Neural cell (in vitro differentiated cells): ENCODE measurements around the gene PRCP.

Source experiments
- EZH2 ChIP-seq: fragments of 200-600, 300-800 bp; shearing (Covaris generic), sonication (generic); IDR thresholded peaks from 2 replicates; pipeline ENCODE4 v1.6.1; 2014; ENCODE audit warnings: antibody characterized with exemption, low read length, borderline replicate concordance, mild to moderate bottlenecking; ENCODE audit not compliant: insufficient read depth, poor library complexity, severe bottlenecking
- RAD21 ChIP-seq: fragments of 450-650 bp; conservative IDR thresholded peaks from 2 replicates; pipeline ENCODE4 v1.6.1; 2014; ENCODE audit warnings: antibody characterized with exemption, mild to moderate bottlenecking, moderate library complexity
- SMC3 ChIP-seq: fragments of 450-650 bp; conservative IDR thresholded peaks from 2 replicates; pipeline ENCODE4 v1.6.1; 2014; ENCODE audit warnings: antibody characterized with exemption, mild to moderate bottlenecking, moderate library complexity; ENCODE audit not compliant: poor library complexity
- TAF1 ChIP-seq: IDR thresholded peaks from 2 replicates; pipeline ENCODE4 v1.6.1; 2012; ENCODE audit warnings: low read depth
- TF ChIP-seq, protein P1 (sequence below): fragments of 450-650 bp; IDR thresholded peaks from 2 replicates; pipeline ENCODE4 v1.5.1; 2014; ENCODE audit warnings: antibody characterized with exemption, mild to moderate bottlenecking, moderate library complexity; ENCODE audit not compliant: poor library complexity, severe bottlenecking

DNA sequence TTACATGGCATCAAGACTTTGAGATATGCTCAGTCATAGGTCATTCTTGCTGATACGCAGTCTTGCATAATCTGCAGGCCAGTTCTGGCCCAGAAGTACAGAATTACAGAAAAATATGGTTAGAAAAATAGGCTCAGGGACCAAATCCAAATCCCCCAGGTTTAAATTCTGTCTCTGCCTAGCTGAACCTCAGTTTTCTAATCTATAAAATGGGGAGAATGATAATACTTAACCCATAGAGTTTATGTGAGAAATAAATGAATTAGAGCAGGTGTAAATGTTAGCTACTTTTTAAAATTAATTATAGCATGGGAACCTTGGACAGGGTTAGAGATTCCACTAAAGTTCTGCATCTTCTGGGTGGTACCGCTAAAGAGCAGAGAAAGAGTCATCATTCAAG lies 114.2 kb downstream of the PRCP start:
- TF ChIP-seq, protein P1, sequence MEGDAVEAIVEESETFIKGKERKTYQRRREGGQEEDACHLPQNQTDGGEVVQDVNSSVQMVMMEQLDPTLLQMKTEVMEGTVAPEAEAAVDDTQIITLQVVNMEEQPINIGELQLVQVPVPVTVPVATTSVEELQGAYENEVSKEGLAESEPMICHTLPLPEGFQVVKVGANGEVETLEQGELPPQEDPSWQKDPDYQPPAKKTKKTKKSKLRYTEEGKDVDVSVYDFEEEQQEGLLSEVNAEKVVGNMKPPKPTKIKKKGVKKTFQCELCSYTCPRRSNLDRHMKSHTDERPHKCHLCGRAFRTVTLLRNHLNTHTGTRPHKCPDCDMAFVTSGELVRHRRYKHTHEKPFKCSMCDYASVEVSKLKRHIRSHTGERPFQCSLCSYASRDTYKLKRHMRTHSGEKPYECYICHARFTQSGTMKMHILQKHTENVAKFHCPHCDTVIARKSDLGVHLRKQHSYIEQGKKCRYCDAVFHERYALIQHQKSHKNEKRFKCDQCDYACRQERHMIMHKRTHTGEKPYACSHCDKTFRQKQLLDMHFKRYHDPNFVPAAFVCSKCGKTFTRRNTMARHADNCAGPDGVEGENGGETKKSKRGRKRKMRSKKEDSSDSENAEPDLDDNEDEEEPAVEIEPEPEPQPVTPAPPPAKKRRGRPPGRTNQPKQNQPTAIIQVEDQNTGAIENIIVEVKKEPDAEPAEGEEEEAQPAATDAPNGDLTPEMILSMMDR = no peak
- TF ChIP-seq RAD21 (no peak), TAF1 (no peak), EZH2 (no peak), SMC3 (no peak)
